ENCODE measurements around the gene CSNK1A1. TPM values are rescaled to one million over a fixed set of nuclear protein-coding genes. Genes with fewer than 3 reads are reported as not detected.

CSNK1A1 gene
- polyA plus RNA-seq, 2 of the 4 experiments (the other 2 are of a cell fraction) = 123 to 218 TPM

DNA sequence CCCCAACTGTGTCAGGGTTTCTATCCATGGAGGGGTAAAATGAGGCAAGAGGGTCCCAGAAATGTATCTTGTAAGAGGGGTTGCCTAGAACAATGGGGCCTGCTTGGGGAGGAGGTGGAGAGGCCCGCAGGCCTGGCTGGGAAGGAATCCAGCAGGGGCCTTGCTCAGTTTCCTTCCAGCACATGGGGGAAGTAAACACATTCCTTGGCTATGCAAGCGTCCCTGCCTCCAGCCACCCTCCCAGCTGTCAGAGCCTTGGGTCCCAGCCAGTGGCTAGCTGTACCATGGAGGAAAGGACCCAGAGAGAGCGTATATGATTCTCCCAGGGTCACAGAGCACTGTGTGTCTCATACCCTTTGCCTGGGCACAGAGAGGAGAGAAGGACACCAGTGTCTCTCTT lies 101.0 kb downstream of the CSNK1A1 start:
- no peak overlapping the region for H3K4me2 ChIP-seq
- TF ChIP-seq RNF2 (IDR thresholded peaks at IDR 0.05; ENCODE audit: borderline replicate concordance, low read depth) (no peak), MAZ (IDR thresholded peaks at IDR 0.05; ENCODE audit: borderline replicate concordance, low read depth, low read length) (no peak), EHF (CRISPR knock-in tag; IDR thresholded peaks at IDR 0.05) (no peak), MYC (IDR thresholded peaks at IDR 0.05; ENCODE audit: borderline replicate concordance, low read length) (no peak), ZFP36 (IDR thresholded peaks at IDR 0.05; ENCODE audit: borderline replicate concordance, partially characterized antibody) (no peak), SREBF2 (IDR thresholded peaks at IDR 0.05) (no peak), ESRRA (IDR thresholded peaks at IDR 0.05; ENCODE audit: borderline replicate concordance, low read length) (no peak), ZSCAN20 (CRISPR knock-in tag; IDR thresholded peaks at IDR 0.05) (no peak), TFCP2L1 (CRISPR knock-in tag; IDR thresholded peaks at IDR 0.05) (no peak), FOXS1 (CRISPR knock-in tag; IDR thresholded peaks at IDR 0.05) (no peak), JUN (IDR thresholded peaks at IDR 0.05) (no peak), POLR2A (IDR thresholded peaks at IDR 0.05; ENCODE audit: low read length) (no peak), RCOR1 (IDR thresholded peaks at IDR 0.05; ENCODE audit: low read depth, low read length) (no peak), SMC3 (IDR thresholded peaks at IDR 0.05) (no peak), BHLHE40 (IDR thresholded peaks at IDR 0.05; ENCODE audit: low read depth, low read length) (no peak)
- TF ChIP-seq, protein P1, sequence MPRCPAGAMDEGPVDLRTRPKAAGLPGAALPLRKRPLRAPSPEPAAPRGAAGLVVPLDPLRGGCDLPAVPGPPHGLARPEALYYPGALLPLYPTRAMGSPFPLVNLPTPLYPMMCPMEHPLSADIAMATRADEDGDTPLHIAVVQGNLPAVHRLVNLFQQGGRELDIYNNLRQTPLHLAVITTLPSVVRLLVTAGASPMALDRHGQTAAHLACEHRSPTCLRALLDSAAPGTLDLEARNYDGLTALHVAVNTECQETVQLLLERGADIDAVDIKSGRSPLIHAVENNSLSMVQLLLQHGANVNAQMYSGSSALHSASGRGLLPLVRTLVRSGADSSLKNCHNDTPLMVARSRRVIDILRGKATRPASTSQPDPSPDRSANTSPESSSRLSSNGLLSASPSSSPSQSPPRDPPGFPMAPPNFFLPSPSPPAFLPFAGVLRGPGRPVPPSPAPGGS (IDR thresholded peaks at IDR 0.05) = no peak
- TF ChIP-seq, protein P2, sequence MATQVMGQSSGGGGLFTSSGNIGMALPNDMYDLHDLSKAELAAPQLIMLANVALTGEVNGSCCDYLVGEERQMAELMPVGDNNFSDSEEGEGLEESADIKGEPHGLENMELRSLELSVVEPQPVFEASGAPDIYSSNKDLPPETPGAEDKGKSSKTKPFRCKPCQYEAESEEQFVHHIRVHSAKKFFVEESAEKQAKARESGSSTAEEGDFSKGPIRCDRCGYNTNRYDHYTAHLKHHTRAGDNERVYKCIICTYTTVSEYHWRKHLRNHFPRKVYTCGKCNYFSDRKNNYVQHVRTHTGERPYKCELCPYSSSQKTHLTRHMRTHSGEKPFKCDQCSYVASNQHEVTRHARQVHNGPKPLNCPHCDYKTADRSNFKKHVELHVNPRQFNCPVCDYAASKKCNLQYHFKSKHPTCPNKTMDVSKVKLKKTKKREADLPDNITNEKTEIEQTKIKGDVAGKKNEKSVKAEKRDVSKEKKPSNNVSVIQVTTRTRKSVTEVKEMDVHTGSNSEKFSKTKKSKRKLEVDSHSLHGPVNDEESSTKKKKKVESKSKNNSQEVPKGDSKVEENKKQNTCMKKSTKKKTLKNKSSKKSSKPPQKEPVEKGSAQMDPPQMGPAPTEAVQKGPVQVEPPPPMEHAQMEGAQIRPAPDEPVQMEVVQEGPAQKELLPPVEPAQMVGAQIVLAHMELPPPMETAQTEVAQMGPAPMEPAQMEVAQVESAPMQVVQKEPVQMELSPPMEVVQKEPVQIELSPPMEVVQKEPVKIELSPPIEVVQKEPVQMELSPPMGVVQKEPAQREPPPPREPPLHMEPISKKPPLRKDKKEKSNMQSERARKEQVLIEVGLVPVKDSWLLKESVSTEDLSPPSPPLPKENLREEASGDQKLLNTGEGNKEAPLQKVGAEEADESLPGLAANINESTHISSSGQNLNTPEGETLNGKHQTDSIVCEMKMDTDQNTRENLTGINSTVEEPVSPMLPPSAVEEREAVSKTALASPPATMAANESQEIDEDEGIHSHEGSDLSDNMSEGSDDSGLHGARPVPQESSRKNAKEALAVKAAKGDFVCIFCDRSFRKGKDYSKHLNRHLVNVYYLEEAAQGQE (IDR thresholded peaks at IDR 0.05) = no peak
- TF ChIP-seq, protein P3, sequence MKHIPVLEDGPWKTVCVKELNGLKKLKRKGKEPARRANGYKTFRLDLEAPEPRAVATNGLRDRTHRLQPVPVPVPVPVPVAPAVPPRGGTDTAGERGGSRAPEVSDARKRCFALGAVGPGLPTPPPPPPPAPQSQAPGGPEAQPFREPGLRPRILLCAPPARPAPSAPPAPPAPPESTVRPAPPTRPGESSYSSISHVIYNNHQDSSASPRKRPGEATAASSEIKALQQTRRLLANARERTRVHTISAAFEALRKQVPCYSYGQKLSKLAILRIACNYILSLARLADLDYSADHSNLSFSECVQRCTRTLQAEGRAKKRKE (CRISPR knock-in tag; IDR thresholded peaks at IDR 0.05; ENCODE audit: low read depth) = no peak
- TF ChIP-seq, protein P4, sequence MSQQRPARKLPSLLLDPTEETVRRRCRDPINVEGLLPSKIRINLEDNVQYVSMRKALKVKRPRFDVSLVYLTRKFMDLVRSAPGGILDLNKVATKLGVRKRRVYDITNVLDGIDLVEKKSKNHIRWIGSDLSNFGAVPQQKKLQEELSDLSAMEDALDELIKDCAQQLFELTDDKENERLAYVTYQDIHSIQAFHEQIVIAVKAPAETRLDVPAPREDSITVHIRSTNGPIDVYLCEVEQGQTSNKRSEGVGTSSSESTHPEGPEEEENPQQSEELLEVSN (IDR thresholded peaks at IDR 0.05; ENCODE audit: borderline replicate concordance, low read depth) = no peak
- TF ChIP-seq, protein P5, sequence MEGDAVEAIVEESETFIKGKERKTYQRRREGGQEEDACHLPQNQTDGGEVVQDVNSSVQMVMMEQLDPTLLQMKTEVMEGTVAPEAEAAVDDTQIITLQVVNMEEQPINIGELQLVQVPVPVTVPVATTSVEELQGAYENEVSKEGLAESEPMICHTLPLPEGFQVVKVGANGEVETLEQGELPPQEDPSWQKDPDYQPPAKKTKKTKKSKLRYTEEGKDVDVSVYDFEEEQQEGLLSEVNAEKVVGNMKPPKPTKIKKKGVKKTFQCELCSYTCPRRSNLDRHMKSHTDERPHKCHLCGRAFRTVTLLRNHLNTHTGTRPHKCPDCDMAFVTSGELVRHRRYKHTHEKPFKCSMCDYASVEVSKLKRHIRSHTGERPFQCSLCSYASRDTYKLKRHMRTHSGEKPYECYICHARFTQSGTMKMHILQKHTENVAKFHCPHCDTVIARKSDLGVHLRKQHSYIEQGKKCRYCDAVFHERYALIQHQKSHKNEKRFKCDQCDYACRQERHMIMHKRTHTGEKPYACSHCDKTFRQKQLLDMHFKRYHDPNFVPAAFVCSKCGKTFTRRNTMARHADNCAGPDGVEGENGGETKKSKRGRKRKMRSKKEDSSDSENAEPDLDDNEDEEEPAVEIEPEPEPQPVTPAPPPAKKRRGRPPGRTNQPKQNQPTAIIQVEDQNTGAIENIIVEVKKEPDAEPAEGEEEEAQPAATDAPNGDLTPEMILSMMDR (IDR thresholded peaks at IDR 0.05) = no peak
- POLR2A ChIA-PET = no interaction called here
- DNase-seq (ENCODE audit: low read depth in 1 of 2, low spot score in 1 of 2) (no peak), ATAC-seq (no peak), FAIRE-seq (no peak)
- WGBS (ENCODE audit: missing lambda C conversion rate) = 59% methylated on average over 3 of the region's 3 CpGs
- no peak overlapping the region for H3K4me3 ChIP-seq
- CTCF ChIA-PET = interaction anchor here (0.9 to 7.4 kb wide), 4 partner anchors 9 to 101 kb away, joined by 3 to 87 read pairs (median 4); partner anchors contain the start of gene CSNK1A1
- H3K27ac ChIP-seq = peak overlapping the region in 1 of 2 experiments; percentile 13; a peak in 2 of 6 replicates
- no peaks in the 10 kb centered on the region for H3K9me3 ChIP-seq
- H3K4me1 ChIP-seq = peaks cover 31% of the 10 kb centered on the region

All from A549 (cell line).